ENCODE results near the gene RRAD. TPM values are rescaled to one million over a fixed set of nuclear protein-coding genes. Genes with fewer than 3 reads are reported as not detected.

Gene RRAD
- total RNA-seq, 1 donor from 2014 or later: not detected

DNA sequence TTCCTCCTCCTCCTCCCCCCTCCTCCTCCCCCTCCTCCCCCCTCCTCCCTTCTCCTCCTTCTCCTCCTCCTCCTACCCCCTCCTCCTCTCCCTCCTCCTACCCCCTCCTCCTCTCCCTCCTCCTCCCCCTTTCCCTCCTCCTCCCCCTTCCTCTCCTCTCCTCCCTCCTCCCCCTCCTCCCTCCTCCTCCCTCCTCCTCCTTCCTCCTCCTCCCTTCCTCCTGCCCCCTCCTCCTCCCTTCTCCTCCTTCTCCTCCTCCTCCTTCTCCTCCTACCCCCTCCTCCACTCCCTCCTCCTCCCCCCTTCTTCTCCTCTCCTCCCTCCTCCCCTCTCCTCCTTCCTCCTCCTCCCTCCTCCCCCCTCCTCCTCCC is 51.7 kb downstream of the RRAD start:
- Mint-ChIP-seq H3K27me3 (ENCODE audit: unreplicated experiment) (peaks cover 5% of the 10 kb centered on the region), H3K4me3 (ENCODE audit: unreplicated experiment) (no peak overlapping the region), H3K9me3 (ENCODE audit: unreplicated experiment) (no peaks in the 10 kb centered on the region), H3K27ac (ENCODE audit: unreplicated experiment) (no peak overlapping the region), H3K4me1 (ENCODE audit: unreplicated experiment) (peaks cover 2% of the 10 kb centered on the region), H3K36me3 (ENCODE audit: low read depth, unreplicated experiment) (no peaks in the 10 kb centered on the region)
- TF ChIP-seq, protein P1, sequence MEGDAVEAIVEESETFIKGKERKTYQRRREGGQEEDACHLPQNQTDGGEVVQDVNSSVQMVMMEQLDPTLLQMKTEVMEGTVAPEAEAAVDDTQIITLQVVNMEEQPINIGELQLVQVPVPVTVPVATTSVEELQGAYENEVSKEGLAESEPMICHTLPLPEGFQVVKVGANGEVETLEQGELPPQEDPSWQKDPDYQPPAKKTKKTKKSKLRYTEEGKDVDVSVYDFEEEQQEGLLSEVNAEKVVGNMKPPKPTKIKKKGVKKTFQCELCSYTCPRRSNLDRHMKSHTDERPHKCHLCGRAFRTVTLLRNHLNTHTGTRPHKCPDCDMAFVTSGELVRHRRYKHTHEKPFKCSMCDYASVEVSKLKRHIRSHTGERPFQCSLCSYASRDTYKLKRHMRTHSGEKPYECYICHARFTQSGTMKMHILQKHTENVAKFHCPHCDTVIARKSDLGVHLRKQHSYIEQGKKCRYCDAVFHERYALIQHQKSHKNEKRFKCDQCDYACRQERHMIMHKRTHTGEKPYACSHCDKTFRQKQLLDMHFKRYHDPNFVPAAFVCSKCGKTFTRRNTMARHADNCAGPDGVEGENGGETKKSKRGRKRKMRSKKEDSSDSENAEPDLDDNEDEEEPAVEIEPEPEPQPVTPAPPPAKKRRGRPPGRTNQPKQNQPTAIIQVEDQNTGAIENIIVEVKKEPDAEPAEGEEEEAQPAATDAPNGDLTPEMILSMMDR (IDR thresholded peaks at IDR 0.05; ENCODE audit: unreplicated experiment): no peak
- DNase-seq (ENCODE audit: low spot score): no peak

DNA sequence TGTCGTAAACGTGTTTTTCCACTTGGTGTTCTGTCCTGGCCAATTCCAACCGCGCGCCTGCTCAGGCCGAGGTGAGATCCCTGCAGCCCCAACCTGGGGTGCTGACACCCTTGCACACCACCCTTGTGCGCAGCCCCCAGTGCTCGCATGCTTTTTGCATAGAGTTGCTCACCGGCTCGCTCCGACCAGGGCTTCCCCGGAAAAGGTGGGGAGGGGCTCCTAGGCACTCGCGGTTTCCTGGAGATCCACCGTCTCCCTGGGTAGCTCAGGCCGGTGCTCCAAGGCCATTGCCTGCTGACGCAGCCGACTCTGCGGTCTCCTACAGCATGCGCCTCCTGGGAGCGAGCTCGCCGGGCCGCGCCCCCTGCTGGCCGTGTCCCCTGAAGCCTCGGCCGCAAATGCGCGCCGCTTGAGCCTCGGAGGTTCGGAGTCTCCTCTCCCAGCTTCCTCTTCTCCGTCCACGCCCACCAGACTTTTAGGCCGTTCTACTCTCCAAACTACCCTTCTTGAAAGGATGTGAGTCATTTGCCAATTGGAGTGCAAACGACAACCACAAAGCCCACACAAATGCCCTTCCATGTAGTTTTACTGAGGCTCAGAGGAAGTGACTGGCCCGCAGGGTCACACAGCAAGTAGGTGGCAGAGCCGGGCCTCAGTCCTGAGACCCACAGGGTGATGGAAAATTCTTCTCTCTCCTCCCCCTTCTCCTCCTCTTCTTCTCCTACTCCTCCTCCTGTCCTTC is 52.2 kb downstream of the RRAD start:
- no peak overlapping the region for H3K27ac Mint-ChIP-seq (ENCODE audit: unreplicated experiment)
- no peak overlapping the region for H3K4me3 Mint-ChIP-seq (ENCODE audit: unreplicated experiment)
- TF ChIP-seq, protein P1 (IDR thresholded peaks at IDR 0.05; ENCODE audit: unreplicated experiment): peak; percentile 88
- H3K27me3 Mint-ChIP-seq (ENCODE audit: unreplicated experiment): peaks cover 5% of the 10 kb centered on the region
- peaks cover 2% of the 10 kb centered on the region for H3K4me1 Mint-ChIP-seq (ENCODE audit: unreplicated experiment)
- peak; percentile 93 for DNase-seq (ENCODE audit: low spot score)
- no peaks in the 10 kb centered on the region for H3K36me3 Mint-ChIP-seq (ENCODE audit: low read depth, unreplicated experiment)
- no peaks in the 10 kb centered on the region for H3K9me3 Mint-ChIP-seq (ENCODE audit: unreplicated experiment)

DNA sequence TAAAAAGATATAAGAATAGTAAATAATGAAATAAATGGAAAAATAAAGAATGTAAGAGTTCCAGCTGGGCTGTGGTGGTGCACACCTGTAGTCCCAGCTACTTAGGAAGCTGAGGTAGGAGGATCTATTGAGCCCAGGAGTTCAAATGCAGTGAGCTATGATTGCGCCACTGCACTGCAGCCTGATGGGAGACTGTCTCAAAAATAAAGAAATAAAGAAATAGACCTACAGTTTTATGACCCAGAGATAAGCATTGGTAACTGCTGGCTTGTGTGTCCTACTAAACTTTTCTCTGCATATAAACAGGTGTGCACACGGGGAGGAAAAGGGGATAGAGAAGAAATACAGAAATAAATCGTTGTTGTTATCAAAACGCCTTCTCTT is 52.8 kb downstream of the RRAD start:
- H3K36me3 Mint-ChIP-seq (ENCODE audit: low read depth, unreplicated experiment): no peaks in the 10 kb centered on the region
- H3K27ac Mint-ChIP-seq (ENCODE audit: unreplicated experiment): no peak overlapping the region
- no peaks in the 10 kb centered on the region for H3K9me3 Mint-ChIP-seq (ENCODE audit: unreplicated experiment)
- TF ChIP-seq, protein P1 (IDR thresholded peaks at IDR 0.05; ENCODE audit: unreplicated experiment): no peak
- H3K4me1 Mint-ChIP-seq (ENCODE audit: unreplicated experiment): peaks cover 4% of the 10 kb centered on the region
- DNase-seq (ENCODE audit: low spot score): no peak
- H3K4me3 Mint-ChIP-seq (ENCODE audit: unreplicated experiment): no peak overlapping the region
- H3K27me3 Mint-ChIP-seq (ENCODE audit: unreplicated experiment): peaks cover 3% of the 10 kb centered on the region

DNA sequence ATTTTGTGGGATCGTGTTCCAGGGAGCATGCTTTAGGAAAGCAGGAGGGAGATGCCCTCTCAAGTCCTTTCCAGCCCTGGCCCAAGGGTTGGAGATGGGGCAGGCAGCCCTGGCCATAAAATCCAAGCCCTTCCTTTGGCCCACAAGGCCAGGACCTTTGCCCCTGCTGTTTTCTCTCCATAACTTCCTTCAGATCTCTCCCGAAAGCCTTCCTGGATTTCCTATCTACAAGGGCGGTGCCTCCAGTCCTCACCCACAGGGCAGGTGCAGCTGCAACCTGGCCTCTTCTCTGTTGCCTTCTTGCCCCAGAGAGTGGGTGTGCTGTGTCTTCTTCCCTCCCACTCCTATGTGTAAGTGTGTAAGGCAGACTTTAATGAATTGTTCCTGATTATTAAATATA is 53.5 kb downstream of the RRAD start:
- Mint-ChIP-seq H3K4me3 (ENCODE audit: unreplicated experiment) (no peak overlapping the region), H3K36me3 (ENCODE audit: low read depth, unreplicated experiment) (no peaks in the 10 kb centered on the region), H3K27me3 (ENCODE audit: unreplicated experiment) (peaks cover 3% of the 10 kb centered on the region)

More for the DNA sequence above, 53.5 kb downstream of the RRAD start:
- no peak overlapping the region for H3K27ac Mint-ChIP-seq (ENCODE audit: unreplicated experiment)
- TF ChIP-seq, protein P1 (IDR thresholded peaks at IDR 0.05; ENCODE audit: unreplicated experiment): no peak
- H3K9me3 Mint-ChIP-seq (ENCODE audit: unreplicated experiment): no peaks in the 10 kb centered on the region
- no peak for DNase-seq (ENCODE audit: low spot score)
- H3K4me1 Mint-ChIP-seq (ENCODE audit: unreplicated experiment): peaks cover 4% of the 10 kb centered on the region

Other genes starting within 250 kb of the RRAD start
- gene CMTM4, start 228.8 kb downstream of the RRAD start, total RNA-seq (ENCODE audit: unreplicated experiment): 15.5 TPM
- gene DYNC1LI2, start 173.9 kb downstream of the RRAD start, total RNA-seq (ENCODE audit: unreplicated experiment): 138 TPM
- 0.10 TPM for gene TERB1, start 124.0 kb downstream of the RRAD start, total RNA-seq (ENCODE audit: unreplicated experiment)
- 63.9 TPM for gene NAE1, start 94.6 kb downstream of the RRAD start, total RNA-seq (ENCODE audit: unreplicated experiment)
- not detected for gene CA7, start 81.1 kb downstream of the RRAD start, total RNA-seq (ENCODE audit: unreplicated experiment)
- 11.3 TPM for gene PDP2, start 45.0 kb downstream of the RRAD start, total RNA-seq (ENCODE audit: unreplicated experiment)
- not detected for gene CDH16, start 6.7 kb downstream of the RRAD start, total RNA-seq (ENCODE audit: unreplicated experiment)
- 38.8 TPM for gene CIAO2B, start 8.9 kb upstream of the RRAD start, total RNA-seq (ENCODE audit: unreplicated experiment)
- 26.7 TPM for gene CES2, start 10.0 kb upstream of the RRAD start, total RNA-seq (ENCODE audit: unreplicated experiment)
- gene CES3, start 35.7 kb upstream of the RRAD start, total RNA-seq (ENCODE audit: unreplicated experiment): 2.5 TPM
- gene CES4A, start 63.1 kb upstream of the RRAD start, total RNA-seq (ENCODE audit: unreplicated experiment): 1.1 TPM
- gene CBFB, start 103.6 kb upstream of the RRAD start, total RNA-seq (ENCODE audit: unreplicated experiment): 65.8 TPM
- 17.7 TPM for gene PHAF1, start 184.4 kb upstream of the RRAD start, total RNA-seq (ENCODE audit: unreplicated experiment)
- gene B3GNT9, start 225.5 kb upstream of the RRAD start, total RNA-seq (ENCODE audit: unreplicated experiment): 1.5 TPM
- gene TRADD, start 234.4 kb upstream of the RRAD start, total RNA-seq (ENCODE audit: unreplicated experiment): 3.7 TPM
- gene FBXL8, start 234.4 kb upstream of the RRAD start, total RNA-seq (ENCODE audit: unreplicated experiment): 3.8 TPM
- 5.7 TPM for gene HSF4, start 239.2 kb upstream of the RRAD start, total RNA-seq (ENCODE audit: unreplicated experiment)
- gene NOL3, start 245.0 kb upstream of the RRAD start, total RNA-seq (ENCODE audit: unreplicated experiment): 2.6 TPM